ENCODE measurements around the gene CHMP2A. TPM values are rescaled to one million over a fixed set of nuclear protein-coding genes. Genes with fewer than 3 reads are reported as not detected.

The CHMP2A gene
- total and polyA plus RNA-seq, 2 donors from 2014 or later = 142 to 294 TPM

DNA sequence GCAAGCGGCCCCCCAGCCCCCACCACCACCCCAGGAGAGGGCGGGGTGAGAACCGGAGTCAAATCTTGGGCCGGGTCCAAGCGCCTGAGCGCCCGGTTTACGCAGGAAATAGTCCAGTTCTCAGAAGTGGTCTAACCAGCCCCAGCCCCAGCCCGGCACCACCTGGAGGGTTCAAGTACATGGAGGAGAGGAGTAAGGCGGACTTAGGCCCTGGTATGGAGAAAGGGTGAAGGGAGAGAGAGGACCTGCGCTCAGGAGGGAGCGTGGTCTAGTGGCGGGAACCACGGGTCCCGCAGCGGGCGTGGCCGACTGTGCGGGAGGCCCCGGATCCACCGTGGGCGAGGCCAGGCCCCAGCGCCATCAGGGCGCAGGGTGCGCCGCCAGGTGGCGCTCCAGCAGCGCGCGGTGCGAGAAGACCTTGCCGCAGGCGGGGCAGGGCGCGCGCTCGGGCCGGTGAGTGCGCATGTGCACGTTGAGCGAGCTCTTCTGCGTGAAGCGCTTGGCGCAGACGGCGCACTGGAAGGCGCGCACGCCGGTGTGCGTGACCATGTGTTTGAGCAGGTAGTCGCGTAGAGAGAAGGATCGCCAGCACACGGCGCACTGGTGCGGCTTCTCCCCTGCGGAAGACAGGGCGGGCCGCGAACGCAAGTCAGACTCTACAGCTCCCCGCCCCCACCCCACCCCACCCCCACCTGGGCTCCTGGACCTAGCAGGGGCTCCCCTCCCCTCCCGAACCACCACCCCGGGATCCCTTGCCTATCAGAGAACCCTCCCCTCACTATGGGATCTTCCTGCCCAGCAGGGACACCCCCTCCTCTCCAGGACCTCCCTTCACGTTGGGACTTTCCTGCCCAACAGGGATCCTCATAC lies 41.0 kb downstream of the CHMP2A start:
- DNase-seq (peak; percentile 91 to 96 (median 94)), FAIRE-seq (no peak)
- no peaks in the 10 kb centered on the region for H3K27me3 ChIP-seq (ENCODE audit: control insufficient read depth, insufficient read depth, low read length)

DNA sequence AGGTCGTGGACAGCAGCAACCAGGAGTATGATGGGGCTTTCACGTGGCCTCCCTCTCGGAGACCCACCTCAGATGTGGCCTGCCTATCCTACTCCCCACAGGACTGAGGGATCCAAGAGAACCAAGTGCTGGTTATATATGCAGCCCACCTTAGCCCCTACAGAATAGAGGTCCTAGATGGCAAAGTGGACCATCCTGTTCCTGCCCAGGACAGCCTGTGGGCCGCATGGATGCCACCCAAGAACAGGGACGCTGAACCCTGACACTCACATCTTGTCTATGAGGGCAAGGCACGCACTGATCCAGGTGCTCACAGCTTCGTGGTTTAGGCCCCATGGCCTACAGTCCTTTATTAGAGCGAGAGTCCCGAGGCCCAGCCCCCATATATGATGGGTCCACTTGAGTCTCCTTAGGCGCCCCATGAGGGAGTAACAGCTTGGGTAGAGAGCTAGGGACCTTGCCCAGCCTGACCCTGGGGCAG lies 41.7 kb downstream of the CHMP2A start:
- peak in 1 of 5 donors; percentile 42 for DNase-seq
- TF ChIP-seq, protein P1, sequence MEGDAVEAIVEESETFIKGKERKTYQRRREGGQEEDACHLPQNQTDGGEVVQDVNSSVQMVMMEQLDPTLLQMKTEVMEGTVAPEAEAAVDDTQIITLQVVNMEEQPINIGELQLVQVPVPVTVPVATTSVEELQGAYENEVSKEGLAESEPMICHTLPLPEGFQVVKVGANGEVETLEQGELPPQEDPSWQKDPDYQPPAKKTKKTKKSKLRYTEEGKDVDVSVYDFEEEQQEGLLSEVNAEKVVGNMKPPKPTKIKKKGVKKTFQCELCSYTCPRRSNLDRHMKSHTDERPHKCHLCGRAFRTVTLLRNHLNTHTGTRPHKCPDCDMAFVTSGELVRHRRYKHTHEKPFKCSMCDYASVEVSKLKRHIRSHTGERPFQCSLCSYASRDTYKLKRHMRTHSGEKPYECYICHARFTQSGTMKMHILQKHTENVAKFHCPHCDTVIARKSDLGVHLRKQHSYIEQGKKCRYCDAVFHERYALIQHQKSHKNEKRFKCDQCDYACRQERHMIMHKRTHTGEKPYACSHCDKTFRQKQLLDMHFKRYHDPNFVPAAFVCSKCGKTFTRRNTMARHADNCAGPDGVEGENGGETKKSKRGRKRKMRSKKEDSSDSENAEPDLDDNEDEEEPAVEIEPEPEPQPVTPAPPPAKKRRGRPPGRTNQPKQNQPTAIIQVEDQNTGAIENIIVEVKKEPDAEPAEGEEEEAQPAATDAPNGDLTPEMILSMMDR (IDR thresholded peaks at IDR 0.05; ENCODE audit: borderline replicate concordance, extremely low read depth, insufficient read depth) = no peak
- intact Hi-C loops (cut with DNase I) = no loop called here
- H3K4me1 ChIP-seq (ENCODE audit: control insufficient read depth in 2 of 3, insufficient read depth in 2 of 3, low read depth in 1 of 3, low read length in 3 of 3) = peaks cover under 1 to 23% (median 3%) of the 10 kb centered on the region in 3 donors
- no peaks in the 10 kb centered on the region for H3K9me3 ChIP-seq (ENCODE audit: control insufficient read depth in 2 of 3, insufficient read depth in 1 of 3, low read length in 3 of 3)
- H3K27me3 ChIP-seq (ENCODE audit: control insufficient read depth, insufficient read depth, low read length) = no peaks in the 10 kb centered on the region
- H3K36me3 ChIP-seq (ENCODE audit: control insufficient read depth in 2 of 3, insufficient read depth in 3 of 3, low read length in 3 of 3) = peaks cover 0 to 10% (median 7%) of the 10 kb centered on the region in 3 donors
- H3K27ac ChIP-seq (ENCODE audit: low read depth in 2 of 2, low read length in 2 of 2) = peak overlapping the region in 1 of 2 donors; percentile 74
- no peak for FAIRE-seq
- H3K4me3 ChIP-seq (ENCODE audit: low read length in 3 of 3) = no peak overlapping the region
- H3K9ac ChIP-seq (ENCODE audit: low read length in 3 of 3) = peak overlapping the region in 1 of 3 donors; percentile 65

More for the DNA sequence above, 41.0 kb downstream of the CHMP2A start:
- peak overlapping the region; percentile 51 to 61 (median 54) for H3K4me3 ChIP-seq (ENCODE audit: low read length in 3 of 3)
- peaks cover 4 to 29% (median 7%) of the 10 kb centered on the region in 3 donors for H3K4me1 ChIP-seq (ENCODE audit: control insufficient read depth in 2 of 3, insufficient read depth in 2 of 3, low read depth in 1 of 3, low read length in 3 of 3)
- intact Hi-C loops (cut with DNase I) = no loop called here
- TF ChIP-seq, protein P1 (IDR thresholded peaks at IDR 0.05; ENCODE audit: borderline replicate concordance, extremely low read depth, insufficient read depth) = peak; percentile 90
- H3K36me3 ChIP-seq (ENCODE audit: control insufficient read depth in 2 of 3, insufficient read depth in 3 of 3, low read length in 3 of 3) = peaks cover 0 to 10% (median 7%) of the 10 kb centered on the region in 3 donors
- peak overlapping the region in 2 of 3 donors; percentile 29 to 65 for H3K9ac ChIP-seq (ENCODE audit: low read length in 3 of 3)
- no peaks in the 10 kb centered on the region for H3K9me3 ChIP-seq (ENCODE audit: control insufficient read depth in 2 of 3, insufficient read depth in 1 of 3, low read length in 3 of 3)
- peak overlapping the region; percentile 50 to 74 for H3K27ac ChIP-seq (ENCODE audit: low read depth in 2 of 2, low read length in 2 of 2)

DNA sequence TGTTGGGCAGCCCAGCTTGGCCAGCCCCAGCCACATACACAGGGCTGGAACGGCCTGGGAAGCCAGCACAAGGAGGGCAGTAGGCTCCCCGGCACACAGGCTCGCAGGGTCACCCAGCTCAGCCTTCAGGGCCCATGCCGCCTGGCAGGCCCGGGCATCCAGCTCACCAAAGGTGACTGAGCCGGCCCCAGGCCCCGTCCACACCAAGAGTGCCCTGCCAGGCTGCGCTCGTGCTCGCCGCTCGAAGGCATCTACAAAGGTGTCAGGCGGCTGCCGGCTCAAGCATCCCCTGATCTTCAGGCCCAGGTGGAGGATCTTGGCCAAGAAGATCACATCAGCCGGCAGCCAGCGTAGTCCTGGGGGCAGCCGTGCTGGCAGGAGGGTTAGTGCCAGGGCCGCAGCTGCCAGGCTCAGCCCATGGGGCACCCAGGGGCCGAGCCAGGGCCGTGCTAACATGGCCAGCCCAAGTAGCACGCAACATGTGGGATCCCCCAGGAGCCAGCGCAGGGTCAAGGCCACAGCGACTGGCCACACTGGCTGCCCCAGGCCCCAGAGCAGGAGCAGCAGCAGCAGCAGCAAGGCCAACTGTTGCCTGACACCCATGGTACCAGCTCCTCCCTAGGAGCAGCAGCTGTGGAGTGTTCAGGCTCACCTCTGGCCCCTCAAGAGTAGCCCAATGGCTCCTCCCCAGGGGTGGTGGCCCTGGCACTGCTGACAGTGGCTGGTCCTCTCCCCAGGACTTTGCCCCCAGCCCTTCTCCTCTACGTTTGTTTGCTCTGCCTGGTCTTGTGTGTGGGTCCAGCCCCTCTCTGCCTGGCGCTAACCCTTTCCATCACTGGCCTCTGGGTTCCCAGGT lies 43.3 kb downstream of the CHMP2A start, which contains the start of gene SLC27A5:
TSS of gene SLC27A5 (minus strand) at position 640 of the 856 bp plus-strand sequence. CDS start at position 603, 37 bp downstream.
- FAIRE-seq = no peak
- H3K4me3 ChIP-seq (ENCODE audit: low read length in 3 of 3) = no peak within 1 kb of the TSS
- H3K4me1 ChIP-seq (ENCODE audit: control insufficient read depth in 2 of 3, insufficient read depth in 2 of 3, low read depth in 1 of 3, low read length in 3 of 3) = peaks cover 0 to 16% (median 0%) of the 10 kb centered on the region in 3 donors
- H3K9me3 ChIP-seq (ENCODE audit: control insufficient read depth in 2 of 3, insufficient read depth in 1 of 3, low read length in 3 of 3) = no peaks in the 10 kb centered on the region
- H3K36me3 ChIP-seq (ENCODE audit: control insufficient read depth in 2 of 3, insufficient read depth in 3 of 3, low read length in 3 of 3) = peaks cover 0 to 5% (median under 1%) of the 10 kb centered on the region in 3 donors
- peak in 2 of 5 donors; percentile 45 to 76 for DNase-seq
- TF ChIP-seq, protein P1 (IDR thresholded peaks at IDR 0.05; ENCODE audit: borderline replicate concordance, extremely low read depth, insufficient read depth) = no peak
- no peak within 1 kb of the TSS for H3K27ac ChIP-seq (ENCODE audit: low read depth in 2 of 2, low read length in 2 of 2)
- intact Hi-C loops (cut with DNase I) = no loop called here
- no peak within 1 kb of the TSS for H3K9ac ChIP-seq (ENCODE audit: low read length in 3 of 3)
- H3K27me3 ChIP-seq (ENCODE audit: control insufficient read depth, insufficient read depth, low read length) = no peaks in the 10 kb centered on the region
